Eye (tissue), 1 donor: ENCODE results near the gene LAMA1.
"Not testable (repeated sequence)": the region's sequence is repeated elsewhere in the genome, so short reads cannot be mapped to it uniquely, and the experiment has no call there.

Source experiments
- DNase-seq: peaks from one replicate; pipeline ENCODE4 v3.0.0-alpha.2; 2015

LAMA1 gene

GRCh38 chr18:6947338-6948030 lies 170.1 kb downstream of the LAMA1 start:
- no peak for DNase-seq

GRCh38 chr18:6943143-6943542 lies 174.5 kb downstream of the LAMA1 start:
- no peak for DNase-seq

GRCh38 chr18:6942742-6943141 lies 174.9 kb downstream of the LAMA1 start:
- no peak for DNase-seq

GRCh38 chr18:6941996-6942395 lies 175.6 kb downstream of the LAMA1 start:
- DNase-seq = no peak

GRCh38 chr18:6940451-6940850 lies 177.1 kb downstream of the LAMA1 start:
- DNase-seq = no peak

GRCh38 chr18:6939972-6940371 lies 177.6 kb downstream of the LAMA1 start:
- peak; percentile 55 for DNase-seq

GRCh38 chr18:6938403-6938802 lies 179.2 kb downstream of the LAMA1 start:
- not testable (repeated sequence) for DNase-seq

GRCh38 chr18:6938003-6938402 lies 179.6 kb downstream of the LAMA1 start:
- DNase-seq = no peak

- no peak for DNase-seq
Observed at GRCh38 chr18:6934859-6935258, 182.7 kb downstream of the LAMA1 start.

- DNase-seq = no peak
Observed at GRCh38 chr18:6929370-6930102, 188.1 kb downstream of the LAMA1 start.

GRCh38 chr18:6928359-6928758 lies 189.2 kb downstream of the LAMA1 start:
- DNase-seq = no peak

GRCh38 chr18:6927153-6927552 lies 190.4 kb downstream of the LAMA1 start:
- no peak for DNase-seq

GRCh38 chr18:6923220-6923619 lies 194.4 kb downstream of the LAMA1 start:
- no peak for DNase-seq

GRCh38 chr18:6921571-6921970 lies 196.0 kb downstream of the LAMA1 start:
- DNase-seq = peak; percentile 46

- peak; percentile 92 for DNase-seq
Observed at GRCh38 chr18:6920099-6920955, 197.3 kb downstream of the LAMA1 start.

GRCh38 chr18:6917072-6917471 lies 200.5 kb downstream of the LAMA1 start:
- DNase-seq = no peak

GRCh38 chr18:6901286-6901926 lies 216.2 kb downstream of the LAMA1 start:
- DNase-seq = no peak

- no peak for DNase-seq
Observed at GRCh38 chr18:6891788-6892187, 225.8 kb downstream of the LAMA1 start.
